ENCODE results near the gene RUBCNL. TPM values are rescaled to one million over a fixed set of nuclear protein-coding genes. Genes with fewer than 3 reads are reported as not detected.

RUBCNL gene
- total and polyA plus RNA-seq, 2 of the 4 experiments (the other 2 are of a cell fraction): 0.03 TPM; not detected in 1

- ChIA-PET POLR2A (ENCODE audit: unreplicated experiment) (no interaction called here), CTCF (no interaction called here)
- in situ Hi-C loops (cut with MboI; ENCODE audit: low sequenced_read_pairs): no loop called here
These were observed 31.0 kb downstream of the RUBCNL start for GRCh38 chr13:46355901-46356590.

More at GRCh38 chr13:46355901-46356590, 31.0 kb downstream of the RUBCNL start:
- TF ChIP-seq CEBPB (IDR thresholded peaks at IDR 0.05; ENCODE audit: low read depth, low read length) (no peak), USF2 (IDR thresholded peaks at IDR 0.05; ENCODE audit: low read depth, low read length) (no peak), RAD21 (IDR thresholded peaks at IDR 0.05; ENCODE audit: low read length) (no peak), RCOR1 (IDR thresholded peaks at IDR 0.05; ENCODE audit: insufficient replicate concordance, low read length) (no peak), MXI1 (IDR thresholded peaks at IDR 0.05; ENCODE audit: borderline replicate concordance, low read depth, low read length) (no peak), CHD1 (IDR thresholded peaks at IDR 0.05; ENCODE audit: low read depth, low read length) (no peak), ELK1 (IDR thresholded peaks at IDR 0.05; ENCODE audit: borderline replicate concordance, low read depth, low read length) (no peak), MAFK (IDR thresholded peaks at IDR 0.05; ENCODE audit: low read depth, low read length) (no peak), SMC3 (IDR thresholded peaks at IDR 0.05; ENCODE audit: low read depth, low read length) (no peak), FOS (IDR thresholded peaks at IDR 0.05; ENCODE audit: low read depth, low read length) (no peak), RFX5 (IDR thresholded peaks at IDR 0.05; ENCODE audit: low read depth, low read length) (no peak), BHLHE40 (IDR thresholded peaks at IDR 0.05; ENCODE audit: low read depth, low read length) (no peak), POLR2A (IDR thresholded peaks at IDR 0.05; ENCODE audit: low read depth, low read length) (no peak), NFE2L2 (IDR thresholded peaks at IDR 0.05; ENCODE audit: low read depth, low read length) (no peak), MAZ (IDR thresholded peaks at IDR 0.05; ENCODE audit: borderline replicate concordance, low read depth, low read length) (no peak), CTCF (conservative IDR thresholded peaks at IDR 0.05; ENCODE audit: low read depth, low read length) (no peak)
- Histone ChIP-seq H4K5ac (ENCODE audit: low read depth, low read length) (no peak overlapping the region), H3K36me3 (ENCODE audit: control insufficient read depth, insufficient read depth, low read length) (no peaks in the 10 kb centered on the region), H3K9me3 (ENCODE audit: control insufficient read depth, insufficient read depth, low read length) (peaks cover 5% of the 10 kb centered on the region; the same call in 1 of the 2 replicates), H3K79me1 (ENCODE audit: low read depth in 1 of 2, low read length in 2 of 2) (no peaks in the 10 kb centered on the region), H2AK5ac (ENCODE audit: low read depth, low read length) (peak overlapping the region; percentile 43; the same call in 1 of the 2 replicates), H3K27me3 (ENCODE audit: control insufficient read depth, insufficient read depth, low read length) (peaks cover 1% of the 10 kb centered on the region; the same call in 1 of the 2 replicates), H3K27ac (ENCODE audit: insufficient read depth, low read length) (no peak overlapping the region), H2BK5ac (ENCODE audit: low read depth, low read length, poor library complexity, severe bottlenecking) (no peak overlapping the region), H3K9me1 (ENCODE audit: insufficient read depth, low read length) (no peaks in the 10 kb centered on the region; the same call in 1 of the 2 replicates), H4K8ac (ENCODE audit: low read depth in 2 of 2, low read length in 2 of 2) (no peak overlapping the region), H3K4me1 (ENCODE audit: control insufficient read depth, insufficient read depth, low read length) (no peaks in the 10 kb centered on the region; the same call in 1 of the 2 replicates), H2BK15ac (ENCODE audit: low read depth, low read length) (no peak overlapping the region; the same call in 2 of the 3 replicates), H2BK20ac (ENCODE audit: low read depth, low read length) (no peak overlapping the region), H3K56ac (ENCODE audit: extremely low read depth, insufficient read depth, low read length) (no peak overlapping the region), H3K9ac (ENCODE audit: low read depth, low read length) (no peak overlapping the region), H3K18ac (ENCODE audit: low read depth, low read length) (no peak overlapping the region), H3K4ac (ENCODE audit: low read depth, low read length) (no peak overlapping the region), H3K4me3 (ENCODE audit: insufficient read depth, low read depth, low read length) (no peak overlapping the region), H4K20me1 (ENCODE audit: insufficient read depth, low read length) (peaks cover 4% of the 10 kb centered on the region; the same call in 1 of the 2 replicates), H4K91ac (ENCODE audit: insufficient read depth, low read depth, low read length) (no peak overlapping the region), H2AFZ (replicated peaks; ENCODE audit: low read length, poor library complexity) (no peak overlapping the region), H3K14ac (replicated peaks; ENCODE audit: low read depth, low read length) (no peak overlapping the region), H2BK120ac (ENCODE audit: low read depth, low read length) (no peak overlapping the region), H3K4me2 (ENCODE audit: low read depth, low read length) (no peak overlapping the region), H3K23ac (ENCODE audit: low read depth, low read length) (no peak overlapping the region), H2AK9ac (replicated peaks; ENCODE audit: low read depth, low read length, poor library complexity) (no peak overlapping the region)
- ATAC-seq (ENCODE audit: low read depth) (no peak), DNase-seq (no peak)
- BruUV-seq (replicated peaks): no TSS peak
- intact Hi-C loops (cut with micrococcal nuclease) (no loop called here), dilution Hi-C loops (cut with HindIII; ENCODE audit: low sequenced_read_pairs, unreplicated experiment) (no loop called here)
- 74% methylated on average over 6 of the region's 11 CpGs; no CpG with 5 or more reads in 1 of the 2 experiments for WGBS, 2 experiments (ENCODE audit: extremely low coverage in 2 of 2, insufficient read length in 1 of 2)

Data from IMR-90 (cell line).